ENCODE results near the gene MRPL16. TPM values are rescaled to one million over a fixed set of nuclear protein-coding genes. Genes with fewer than 3 reads are reported as not detected.

MRPL16 gene
- total RNA-seq, 1 experiment from 2014 or later = 66.6 TPM

DNA sequence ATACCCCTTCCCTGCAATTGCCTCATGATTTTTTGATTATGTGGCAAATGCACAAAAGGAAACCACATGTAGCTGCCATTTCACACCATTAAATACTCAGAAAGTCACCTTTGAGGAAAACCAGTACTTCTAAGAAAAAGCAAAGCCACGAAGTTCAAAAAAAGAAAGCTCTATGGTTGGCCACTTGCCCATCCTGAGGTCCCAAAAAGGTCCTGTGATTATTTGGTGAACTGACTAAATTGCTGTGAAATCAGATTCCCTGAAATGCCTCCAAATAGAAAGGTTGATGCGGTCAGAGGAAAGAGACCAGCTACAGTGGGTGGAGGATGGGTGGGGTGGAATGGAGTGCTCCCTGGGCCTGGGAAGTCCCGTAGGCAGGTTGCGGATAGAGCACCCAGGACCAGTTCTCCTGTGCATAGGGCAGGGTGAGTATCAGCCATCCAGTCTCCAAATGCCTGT is 26.9 kb downstream of the MRPL16 start:
- DNase-seq (ENCODE audit: low read depth) = no peak
- in situ Hi-C loops (cut with HindIII; ENCODE audit: low pct_unique_long_range_greater_than_20kb, low sequenced_read_pairs) = no loop called here

DNA sequence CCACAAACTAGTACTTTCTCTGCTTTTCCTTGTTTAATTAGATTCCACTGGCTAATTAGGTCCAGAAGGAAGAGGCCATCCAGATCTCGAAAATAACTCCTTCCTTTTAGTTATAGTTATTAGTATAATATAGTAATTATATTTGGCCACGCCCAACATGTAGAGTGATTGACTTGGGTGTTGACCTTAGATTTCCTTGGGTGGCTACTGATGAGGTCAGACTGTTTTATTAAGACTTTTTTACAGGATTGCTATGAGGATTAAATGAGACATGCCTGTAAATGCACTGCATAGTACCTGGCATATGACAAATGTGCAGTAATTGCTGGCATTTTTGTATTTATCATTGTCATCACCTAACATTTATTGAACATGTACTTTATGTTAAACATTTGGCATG is 28.5 kb downstream of the MRPL16 start:
- DNase-seq (ENCODE audit: low read depth) = no peak
- in situ Hi-C loops (cut with HindIII; ENCODE audit: low pct_unique_long_range_greater_than_20kb, low sequenced_read_pairs) = no loop called here

DNA sequence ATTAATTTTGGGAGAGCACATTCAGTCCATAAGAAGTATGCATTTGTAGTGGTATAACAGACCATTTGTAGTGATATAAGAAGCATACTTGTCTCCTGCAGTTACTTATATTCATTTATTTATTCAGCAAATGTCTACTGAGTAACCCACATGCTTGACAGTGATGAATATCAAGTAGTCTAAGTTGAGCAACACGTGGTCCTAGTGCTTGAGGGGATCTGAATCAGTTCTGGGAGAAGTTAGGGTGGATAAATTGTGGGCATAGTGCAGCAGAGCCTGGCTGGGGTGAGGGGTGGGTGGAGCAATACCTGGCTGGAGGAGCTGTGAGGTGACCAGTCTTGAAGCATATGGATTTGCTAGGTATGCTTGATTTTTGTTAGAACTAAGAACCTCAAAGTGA is 31.1 kb downstream of the MRPL16 start:
- DNase-seq (ENCODE audit: low read depth) = no peak

DNA sequence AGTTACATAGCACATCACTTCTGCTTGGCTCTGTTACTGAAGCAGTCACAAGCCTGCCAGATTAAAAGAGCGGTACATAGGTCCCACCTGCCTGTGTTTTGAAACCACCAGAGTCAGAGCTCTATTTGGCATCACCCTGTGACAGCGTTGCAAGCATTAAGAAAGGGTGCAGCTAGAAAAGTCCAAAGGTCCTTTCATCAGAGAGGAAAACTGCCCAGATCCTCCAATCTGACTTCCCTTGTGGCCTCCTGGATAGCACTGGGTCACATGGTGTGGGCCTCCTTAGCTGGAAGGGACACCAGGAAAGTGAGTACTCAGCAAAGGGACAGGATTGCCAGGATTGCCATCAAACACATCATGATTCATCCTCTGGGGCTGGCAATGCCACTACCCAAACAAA is 32.5 kb downstream of the MRPL16 start:
- in situ Hi-C loops (cut with HindIII; ENCODE audit: low pct_unique_long_range_greater_than_20kb, low sequenced_read_pairs) = no loop called here
- DNase-seq (ENCODE audit: low read depth) = peak; percentile 47

More for the DNA sequence above, 31.1 kb downstream of the MRPL16 start:
- in situ Hi-C loops (cut with HindIII; ENCODE audit: low pct_unique_long_range_greater_than_20kb, low sequenced_read_pairs) = no loop called here

- in situ Hi-C loops (cut with HindIII; ENCODE audit: low pct_unique_long_range_greater_than_20kb, low sequenced_read_pairs) = no loop called here
- DNase-seq (ENCODE audit: low read depth) = no peak
Observed at GRCh38 chr11:59777104-59777503, 33.5 kb downstream of the MRPL16 start.

- in situ Hi-C loops (cut with HindIII; ENCODE audit: low pct_unique_long_range_greater_than_20kb, low sequenced_read_pairs) = no loop called here
- DNase-seq (ENCODE audit: low read depth) = peak; percentile 82
Observed at GRCh38 chr11:59776210-59777066, 34.1 kb downstream of the MRPL16 start.

DNA sequence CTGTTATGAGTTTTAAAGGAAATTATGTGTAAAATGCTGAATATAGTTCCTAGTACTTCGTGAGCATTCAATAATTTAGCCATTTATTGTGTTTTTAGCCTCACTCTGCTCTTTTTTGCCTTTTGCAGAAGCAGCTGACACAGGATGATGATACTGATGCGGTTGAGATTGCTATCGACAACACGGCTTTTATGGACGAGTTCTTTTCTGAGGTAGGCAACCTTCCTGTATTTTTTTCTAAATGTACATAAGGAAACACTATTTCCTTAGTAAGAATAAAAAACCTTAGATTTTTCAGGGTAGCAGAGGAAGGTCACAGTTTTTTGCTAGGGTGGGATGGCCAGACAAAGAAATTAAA is 37.5 kb downstream of the MRPL16 start:
- no peak for DNase-seq (ENCODE audit: low read depth)
- in situ Hi-C loops (cut with HindIII; ENCODE audit: low pct_unique_long_range_greater_than_20kb, low sequenced_read_pairs) = no loop called here

- DNase-seq (ENCODE audit: low read depth) = no peak
Observed at GRCh38 chr11:59771605-59772004, 39.0 kb downstream of the MRPL16 start.

GRCh38 chr11:59770869-59771268 is 39.7 kb downstream of the MRPL16 start:
- in situ Hi-C loops (cut with HindIII; ENCODE audit: low pct_unique_long_range_greater_than_20kb, low sequenced_read_pairs) = no loop called here
- DNase-seq (ENCODE audit: low read depth) = no peak

More at GRCh38 chr11:59771605-59772004, 39.0 kb downstream of the MRPL16 start:
- in situ Hi-C loops (cut with HindIII; ENCODE audit: low pct_unique_long_range_greater_than_20kb, low sequenced_read_pairs) = no loop called here

DNA sequence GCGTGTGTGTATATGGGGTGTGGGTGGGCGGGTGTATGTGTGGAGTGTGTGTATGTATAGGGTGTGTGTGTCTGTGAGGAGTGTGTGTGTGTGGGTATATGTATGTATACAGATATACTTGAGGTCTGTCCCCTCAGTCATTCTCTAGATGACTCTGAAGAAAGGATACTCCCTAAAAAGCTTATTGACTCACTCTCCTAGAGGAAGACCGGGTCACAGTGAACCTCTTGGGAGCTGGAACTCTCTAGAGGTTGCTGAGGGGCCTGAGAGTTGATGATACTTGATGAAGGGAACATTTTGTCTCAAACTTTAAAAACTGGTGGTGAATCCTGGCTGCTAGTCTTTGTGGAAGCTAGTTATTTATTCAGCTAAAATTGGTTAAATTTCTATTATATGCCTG is 40.3 kb downstream of the MRPL16 start:
- no peak for DNase-seq (ENCODE audit: low read depth)
- in situ Hi-C loops (cut with HindIII; ENCODE audit: low pct_unique_long_range_greater_than_20kb, low sequenced_read_pairs) = no loop called here

DNA sequence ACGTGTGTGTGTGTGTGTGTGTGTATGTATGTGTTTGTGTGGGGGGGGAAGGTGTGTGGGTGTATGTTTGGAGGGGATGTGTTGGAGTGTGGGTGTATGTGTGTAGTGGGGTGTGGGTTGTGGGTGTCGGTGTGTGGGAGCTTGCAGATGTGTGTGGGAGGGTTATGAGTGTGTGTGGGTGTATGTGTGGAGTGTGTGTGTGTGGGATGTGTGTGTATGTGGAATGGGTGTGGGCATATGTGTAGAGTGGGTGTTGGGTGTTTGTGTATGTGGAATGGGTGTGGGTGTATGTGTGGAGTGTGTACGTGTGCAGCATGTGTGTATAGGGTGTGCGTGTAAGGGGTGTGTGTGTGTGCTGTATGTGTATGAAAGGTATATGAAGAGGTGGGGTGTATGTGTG is 40.8 kb downstream of the MRPL16 start:
- no peak for DNase-seq (ENCODE audit: low read depth)
- in situ Hi-C loops (cut with HindIII; ENCODE audit: low pct_unique_long_range_greater_than_20kb, low sequenced_read_pairs) = no loop called here

DNA sequence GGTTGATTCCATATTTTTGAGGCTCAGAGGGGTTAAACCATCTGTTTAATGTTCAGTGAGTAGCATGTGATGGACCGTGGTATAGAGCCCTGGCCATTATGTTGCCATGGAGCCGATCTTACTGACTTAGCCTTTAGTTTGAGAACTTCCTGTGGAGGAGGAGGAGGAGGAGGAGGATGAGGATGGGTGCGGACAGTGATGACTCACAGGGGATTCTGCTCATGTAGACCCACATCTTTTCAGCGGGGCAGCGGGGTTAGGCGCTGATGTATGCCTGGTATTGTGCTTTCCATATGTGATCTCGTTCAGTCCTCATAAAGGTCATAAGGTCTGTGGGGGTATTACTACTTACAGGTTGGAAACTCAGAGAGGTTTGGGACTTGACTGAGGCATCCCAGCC is 41.5 kb downstream of the MRPL16 start:
- in situ Hi-C loops (cut with HindIII; ENCODE audit: low pct_unique_long_range_greater_than_20kb, low sequenced_read_pairs) = no loop called here
- no peak for DNase-seq (ENCODE audit: low read depth)

GRCh38 chr11:59767225-59767611 is 43.4 kb downstream of the MRPL16 start:
- in situ Hi-C loops (cut with HindIII; ENCODE audit: low pct_unique_long_range_greater_than_20kb, low sequenced_read_pairs) = no loop called here
- DNase-seq (ENCODE audit: low read depth) = no peak

- DNase-seq (ENCODE audit: low read depth) = no peak
- in situ Hi-C loops (cut with HindIII; ENCODE audit: low pct_unique_long_range_greater_than_20kb, low sequenced_read_pairs) = no loop called here
Observed at GRCh38 chr11:59766542-59767224, 43.9 kb downstream of the MRPL16 start.

DNA sequence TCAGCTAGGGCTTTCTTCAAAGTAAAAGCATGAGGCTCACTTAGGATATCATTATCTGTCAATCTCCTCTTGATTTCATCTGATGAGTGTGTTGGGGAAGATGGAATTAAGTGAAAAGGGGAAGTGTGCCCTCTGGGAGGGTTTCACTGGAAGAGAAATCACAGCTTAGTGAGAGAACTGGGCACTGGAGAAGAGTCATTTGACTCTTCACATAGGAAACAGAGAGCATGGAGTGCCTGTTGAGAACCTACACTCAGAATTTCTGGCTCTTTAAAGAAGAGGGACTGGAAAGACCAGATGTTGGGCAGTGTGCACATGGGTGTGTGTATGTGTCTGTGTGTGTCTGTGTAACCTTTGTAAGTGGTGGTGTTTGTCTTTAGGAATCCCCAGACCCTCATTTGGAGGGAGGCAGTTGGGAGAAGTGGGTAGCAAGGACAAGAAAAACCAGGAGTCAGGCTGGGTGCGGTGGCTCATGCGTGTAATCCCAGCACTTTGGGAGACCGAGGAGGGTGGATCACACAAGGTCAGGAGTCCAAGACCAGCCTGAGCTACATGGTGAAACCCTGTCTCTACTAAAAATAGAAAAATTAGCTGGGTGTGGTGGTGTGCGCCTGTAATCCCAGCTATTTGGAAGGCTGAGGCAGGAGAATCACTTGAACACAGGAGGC is 45.4 kb downstream of the MRPL16 start:
- DNase-seq (ENCODE audit: low read depth) = no peak
- in situ Hi-C loops (cut with HindIII; ENCODE audit: low pct_unique_long_range_greater_than_20kb, low sequenced_read_pairs) = no loop called here

DNA sequence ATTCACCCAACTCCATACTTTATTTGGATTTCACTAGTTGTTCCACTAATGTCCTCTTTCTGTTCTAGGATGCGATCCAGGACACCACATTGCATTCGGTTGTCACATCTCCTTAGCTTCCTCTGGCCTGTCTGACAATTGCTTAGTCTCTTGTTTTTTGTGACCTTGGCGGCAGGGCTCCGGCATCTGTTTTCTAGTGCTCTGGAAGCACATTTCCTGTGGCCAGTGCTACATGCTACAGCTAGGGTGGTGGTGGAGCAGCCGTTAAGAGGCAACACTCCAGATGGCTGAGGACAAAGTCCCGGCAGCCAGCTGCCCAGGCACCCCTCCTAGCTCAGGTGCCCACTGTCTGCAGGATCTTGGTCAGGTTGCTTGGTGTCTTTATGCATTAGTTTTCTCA is 48.6 kb downstream of the MRPL16 start:
- DNase-seq (ENCODE audit: low read depth) = no peak
- in situ Hi-C loops (cut with HindIII; ENCODE audit: low pct_unique_long_range_greater_than_20kb, low sequenced_read_pairs) = no loop called here

DNA sequence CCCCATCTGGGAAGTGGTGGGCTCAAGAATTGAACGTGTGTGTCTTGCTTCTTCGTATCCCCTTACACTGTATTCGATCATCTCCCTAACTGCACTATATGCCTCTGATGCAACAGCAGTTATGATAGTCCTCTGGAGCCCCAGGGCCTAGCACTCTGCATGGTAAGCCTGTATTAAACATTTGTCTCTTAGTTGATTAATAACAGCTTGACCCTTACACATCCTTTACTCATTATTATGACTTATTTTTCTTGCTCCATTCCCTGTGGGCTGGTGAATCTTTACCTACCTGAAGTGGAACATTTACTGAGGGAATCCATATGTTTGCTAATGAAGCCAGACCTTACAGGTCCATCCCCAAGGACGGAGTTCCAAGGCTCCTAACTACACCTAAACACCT is 49.8 kb downstream of the MRPL16 start:
- in situ Hi-C loops (cut with HindIII; ENCODE audit: low pct_unique_long_range_greater_than_20kb, low sequenced_read_pairs) = no loop called here
- DNase-seq (ENCODE audit: low read depth) = peak; percentile 26

DNA sequence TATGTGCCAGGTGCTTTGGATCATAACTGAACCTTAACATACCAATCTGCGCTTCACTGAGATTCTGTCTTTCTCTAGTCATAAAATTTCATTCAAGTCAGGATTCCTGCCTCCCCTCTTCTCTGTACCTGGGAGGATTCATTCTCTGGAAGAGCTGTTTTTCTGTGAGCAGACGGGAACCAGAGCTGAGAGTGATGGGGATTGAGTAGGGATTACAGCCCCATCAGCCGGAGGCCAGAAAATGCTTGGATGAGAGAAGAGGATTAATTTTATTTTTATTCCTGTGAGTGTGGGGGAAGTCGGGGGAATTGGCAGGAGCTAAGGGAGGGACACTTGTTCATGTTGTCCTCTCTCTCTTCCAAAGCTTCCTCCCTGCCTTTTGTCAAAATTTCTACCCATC is 50.7 kb downstream of the MRPL16 start:
- in situ Hi-C loops (cut with HindIII; ENCODE audit: low pct_unique_long_range_greater_than_20kb, low sequenced_read_pairs) = no loop called here

GRCh38 chr11:59758401-59759037 is 52.1 kb downstream of the MRPL16 start:
- in situ Hi-C loops (cut with HindIII; ENCODE audit: low pct_unique_long_range_greater_than_20kb, low sequenced_read_pairs) = no loop called here
- no peak for DNase-seq (ENCODE audit: low read depth)

More for the DNA sequence above, 50.7 kb downstream of the MRPL16 start:
- no peak for DNase-seq (ENCODE audit: low read depth)
